GM19025 (cell line): ENCODE measurements around the gene AGAP3.

Source experiments
- ATAC-seq: cut with Tn5 transposase; IDR thresholded peaks from one replicate; pipeline ENCODE4 v1.9.1; 2021; ENCODE audit warnings: mild to moderate bottlenecking, low read depth, moderate library complexity; ENCODE audit not compliant: unreplicated experiment

Gene AGAP3

GRCh38 chr7:151057506-151057988, 28.7 kb upstream of the AGAP3 start, which contains the start of gene CDK5:
Gene CDK5, minus strand, starts transcription at chr7:151057897. Its CDS starts 49 bp downstream, at chr7:151057848.
- ATAC-seq = peak; percentile 12

GRCh38 chr7:151057989-151058780, 28.1 kb upstream of the AGAP3 start:
- peak; percentile 88 for ATAC-seq

- no peak for ATAC-seq
Observed at GRCh38 chr7:151058781-151059366, 27.4 kb upstream of the AGAP3 start.

- ATAC-seq = peak; percentile 27
Observed at GRCh38 chr7:151059367-151060112, 26.7 kb upstream of the AGAP3 start, which contains the start of gene SLC4A2. Gene SLC4A2, plus strand, starts transcription at chr7:151059589. Its CDS starts 2,399 bp downstream, at chr7:151061988.

DNA sequence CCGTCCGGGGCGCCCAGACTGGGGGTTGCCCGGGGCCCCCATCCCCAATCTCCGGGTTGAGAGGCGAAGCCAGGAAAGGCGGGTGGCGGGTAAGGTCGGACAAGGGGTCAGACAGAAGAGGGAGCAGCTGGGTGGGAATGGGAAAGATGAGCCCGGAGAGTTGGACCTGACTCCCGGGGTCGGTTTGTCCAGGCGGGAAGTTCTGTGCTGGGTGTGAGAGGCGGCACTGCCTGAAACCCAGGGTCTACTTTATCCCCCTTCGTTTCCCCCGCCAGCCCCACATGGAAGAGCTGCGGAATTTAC, 26.2 kb upstream of the AGAP3 start:
- no peak for ATAC-seq

- ATAC-seq = no peak
Observed at GRCh38 chr7:151060416-151061212, 25.7 kb upstream of the AGAP3 start.

DNA sequence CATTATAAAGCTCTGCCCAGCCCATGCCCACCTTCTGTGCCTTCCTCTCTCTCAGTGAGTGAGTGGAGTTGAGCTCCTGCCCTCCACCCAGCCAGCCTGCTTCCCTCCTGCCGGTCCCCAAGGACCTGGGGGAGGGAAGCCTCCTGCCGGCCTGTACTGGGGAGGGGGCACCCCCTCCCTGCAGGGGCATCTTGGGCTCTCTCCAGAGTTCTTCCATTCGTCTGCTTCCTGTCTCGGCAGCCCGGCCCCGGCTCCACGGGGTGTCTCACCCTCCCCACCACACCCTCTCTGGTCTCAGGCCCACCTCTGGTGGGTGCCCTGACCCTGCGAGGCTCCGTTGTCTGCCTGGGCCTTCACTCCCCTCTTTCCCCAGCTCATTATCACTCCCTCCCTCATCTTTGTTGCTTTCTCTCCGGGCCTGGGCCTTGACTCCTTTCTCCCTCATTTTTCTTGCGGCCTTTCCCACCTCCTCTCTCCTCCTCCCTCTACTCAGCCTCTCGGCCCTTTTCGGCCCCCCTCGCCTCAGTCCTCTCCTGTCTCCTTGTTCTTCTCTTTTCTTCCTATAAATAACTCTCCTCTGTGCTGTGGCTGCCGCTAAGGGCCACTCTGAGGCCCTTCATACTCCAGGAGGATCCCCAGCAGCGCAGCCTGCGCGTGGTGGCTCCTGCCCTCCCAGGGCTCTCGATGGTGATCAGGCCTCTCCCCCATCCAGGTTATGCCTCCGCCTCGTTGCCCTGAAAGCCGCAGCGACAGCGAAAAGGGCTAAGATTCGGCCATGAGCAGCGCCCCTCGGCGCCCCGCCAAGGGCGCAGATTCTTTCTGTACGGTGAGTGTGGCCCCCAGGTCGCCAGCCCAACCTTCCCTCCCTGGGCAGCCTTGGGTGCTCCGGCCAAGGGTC, 24.8 kb upstream of the AGAP3 start:
- ATAC-seq = no peak

DNA sequence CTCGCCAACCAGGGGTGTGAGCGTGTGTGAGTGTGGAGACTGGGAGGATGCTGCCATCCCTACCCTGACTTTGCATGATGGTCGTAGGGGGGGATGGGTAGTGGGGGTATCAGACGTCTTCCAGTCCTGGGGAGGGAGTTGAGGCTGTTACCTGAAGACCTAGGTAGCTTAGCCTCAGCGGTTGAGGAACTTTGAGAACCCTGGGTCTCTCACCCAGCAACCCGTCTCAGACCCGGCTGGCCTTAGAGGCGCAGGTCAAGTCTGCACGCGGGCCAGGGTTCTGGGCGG, 24.2 kb upstream of the AGAP3 start:
- ATAC-seq = no peak

- no peak for ATAC-seq
Observed at GRCh38 chr7:151062399-151063211, 23.7 kb upstream of the AGAP3 start.

DNA sequence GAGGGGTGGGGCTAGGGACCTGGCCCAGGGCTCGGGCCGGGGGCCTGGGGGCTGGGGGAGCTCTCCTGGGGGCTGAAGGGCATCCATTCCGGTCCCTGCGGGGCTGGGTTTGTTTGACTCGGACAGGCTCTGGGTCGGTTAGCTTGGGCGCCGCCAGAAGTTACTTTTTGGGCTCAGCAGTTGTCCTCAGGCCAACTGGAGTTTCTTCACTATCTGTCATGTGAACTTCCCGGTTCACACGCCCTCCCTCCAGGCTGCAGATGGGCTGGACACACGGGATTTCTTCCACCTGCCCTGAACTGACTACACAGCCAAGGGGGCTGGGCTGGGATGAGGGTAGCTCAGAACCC, 23.1 kb upstream of the AGAP3 start:
- ATAC-seq = no peak

DNA sequence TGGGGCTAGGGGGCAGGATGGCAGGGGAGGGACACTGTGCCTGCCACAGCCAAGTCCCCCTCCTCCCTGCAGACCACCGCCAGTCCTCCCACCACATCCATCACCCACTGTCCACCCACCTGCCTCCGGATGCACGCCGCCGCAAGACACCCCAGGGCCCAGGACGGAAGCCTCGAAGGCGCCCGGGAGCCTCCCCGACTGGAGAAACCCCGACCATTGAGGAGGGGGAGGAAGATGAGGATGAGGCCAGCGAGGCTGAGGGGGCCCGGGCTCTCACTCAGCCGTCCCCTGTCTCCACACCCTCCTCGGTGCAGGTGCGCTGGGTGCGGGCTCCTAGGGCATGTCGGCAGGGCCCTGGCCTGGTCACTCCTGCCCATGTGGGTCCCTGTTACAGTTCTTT, 21.8 kb upstream of the AGAP3 start:
- ATAC-seq = no peak

- ATAC-seq = no peak
Observed at GRCh38 chr7:151064993-151065392, 21.3 kb upstream of the AGAP3 start.

GRCh38 chr7:151065516-151065915, 20.8 kb upstream of the AGAP3 start:
- ATAC-seq = no peak

DNA sequence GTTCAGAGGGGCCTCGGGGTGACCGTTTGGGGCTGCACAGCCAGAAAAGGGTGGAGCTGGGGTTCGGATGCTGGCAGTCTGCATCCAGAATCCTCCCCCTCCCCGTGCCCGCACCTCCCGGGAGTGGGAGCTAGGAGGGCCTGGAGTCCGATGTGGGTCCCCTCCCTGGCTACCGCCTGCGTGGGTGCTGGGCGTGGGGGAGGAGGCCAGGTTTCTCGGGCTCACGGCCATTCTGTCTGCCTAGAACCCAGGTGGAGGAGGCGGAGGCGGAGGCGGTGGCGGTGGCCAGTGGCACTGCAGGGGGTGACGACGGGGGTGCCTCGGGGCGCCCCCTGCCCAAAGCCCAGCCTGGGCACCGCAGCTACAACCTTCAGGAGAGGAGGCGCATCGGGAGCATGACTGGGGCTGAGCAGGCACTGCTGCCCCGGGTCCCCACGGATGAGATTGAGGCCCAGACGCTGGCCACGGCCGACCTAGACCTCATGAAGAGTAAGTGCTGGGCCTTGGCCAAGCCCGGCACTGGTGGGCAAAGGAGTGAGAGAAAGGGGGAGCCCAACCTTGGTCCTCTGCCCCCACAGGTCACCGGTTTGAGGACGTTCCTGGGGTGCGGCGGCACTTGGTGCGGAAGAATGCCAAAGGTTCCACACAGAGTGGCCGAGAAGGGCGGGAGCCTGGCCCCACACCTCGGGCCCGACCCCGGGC, 19.9 kb upstream of the AGAP3 start:
- ATAC-seq = no peak

GRCh38 chr7:151068069-151068773, 18.1 kb upstream of the AGAP3 start:
- no peak for ATAC-seq

GRCh38 chr7:151069841-151070573, 16.3 kb upstream of the AGAP3 start:
- no peak for ATAC-seq

- no peak for ATAC-seq
Observed at GRCh38 chr7:151070574-151070960, 15.7 kb upstream of the AGAP3 start.
